ENCODE measurements around the gene AIF1. TPM values are rescaled to one million over a fixed set of nuclear protein-coding genes. Genes with fewer than 3 reads are reported as not detected.

The AIF1 gene
- total and polyA plus RNA-seq, 2 experiments from 2014 or later: 13.3 to 33.7 TPM

GRCh38 chr6:31577579-31577966 lies 37.5 kb upstream of the AIF1 start:
- peaks cover 29% of the 10 kb centered on the region for H3K4me1 Mint-ChIP-seq
- H3K27ac Mint-ChIP-seq: no peak overlapping the region
- Histone ChIP-seq H3K36me3 (ENCODE audit: insufficient read depth) (no peaks in the 10 kb centered on the region), H3K4me1 (ENCODE audit: insufficient read depth) (peaks cover 4% of the 10 kb centered on the region; the same call in 1 of the 2 replicates), H3K27ac (ENCODE audit: low read depth) (no peak overlapping the region), H4K20me1 (replicated peaks; ENCODE audit: insufficient read depth) (no peaks in the 10 kb centered on the region), H3K9me2 (ENCODE audit: insufficient read depth) (no peaks in the 10 kb centered on the region), H3K4me2 (no peak overlapping the region), H3K4me3 (no peak overlapping the region), H3K79me2 (replicated peaks; ENCODE audit: insufficient read depth) (no peaks in the 10 kb centered on the region), H2AFZ (no peak overlapping the region), H3F3A (replicated peaks; ENCODE audit: low read depth) (no peaks in the 10 kb centered on the region), H3K27me3 (ENCODE audit: insufficient read depth) (peaks cover 20% of the 10 kb centered on the region)
- ATAC-seq (no peak), DNase-seq (ENCODE audit: low spot score) (no peak)
- no peak for TF ChIP-seq EZH2 (IDR thresholded peaks at IDR 0.05; ENCODE audit: low read depth, unreplicated experiment)
- TF ChIP-seq ZNF114 (CRISPR knock-in tag; IDR thresholded peaks at IDR 0.05): no peak
- TF ChIP-seq, protein P1, sequence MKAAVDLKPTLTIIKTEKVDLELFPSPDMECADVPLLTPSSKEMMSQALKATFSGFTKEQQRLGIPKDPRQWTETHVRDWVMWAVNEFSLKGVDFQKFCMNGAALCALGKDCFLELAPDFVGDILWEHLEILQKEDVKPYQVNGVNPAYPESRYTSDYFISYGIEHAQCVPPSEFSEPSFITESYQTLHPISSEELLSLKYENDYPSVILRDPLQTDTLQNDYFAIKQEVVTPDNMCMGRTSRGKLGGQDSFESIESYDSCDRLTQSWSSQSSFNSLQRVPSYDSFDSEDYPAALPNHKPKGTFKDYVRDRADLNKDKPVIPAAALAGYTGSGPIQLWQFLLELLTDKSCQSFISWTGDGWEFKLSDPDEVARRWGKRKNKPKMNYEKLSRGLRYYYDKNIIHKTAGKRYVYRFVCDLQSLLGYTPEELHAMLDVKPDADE (IDR thresholded peaks at IDR 0.05): no peak
- TF ChIP-seq EZH2phosphoT487 (IDR thresholded peaks at IDR 0.05; ENCODE audit: unreplicated experiment): no peak
- no peak for TF ChIP-seq ZNF331 (CRISPR knock-in tag; IDR thresholded peaks at IDR 0.05; ENCODE audit: low read depth)
- TF ChIP-seq JUNB (IDR thresholded peaks at IDR 0.05; ENCODE audit: unreplicated experiment): no peak
- TF ChIP-seq, protein P2, sequence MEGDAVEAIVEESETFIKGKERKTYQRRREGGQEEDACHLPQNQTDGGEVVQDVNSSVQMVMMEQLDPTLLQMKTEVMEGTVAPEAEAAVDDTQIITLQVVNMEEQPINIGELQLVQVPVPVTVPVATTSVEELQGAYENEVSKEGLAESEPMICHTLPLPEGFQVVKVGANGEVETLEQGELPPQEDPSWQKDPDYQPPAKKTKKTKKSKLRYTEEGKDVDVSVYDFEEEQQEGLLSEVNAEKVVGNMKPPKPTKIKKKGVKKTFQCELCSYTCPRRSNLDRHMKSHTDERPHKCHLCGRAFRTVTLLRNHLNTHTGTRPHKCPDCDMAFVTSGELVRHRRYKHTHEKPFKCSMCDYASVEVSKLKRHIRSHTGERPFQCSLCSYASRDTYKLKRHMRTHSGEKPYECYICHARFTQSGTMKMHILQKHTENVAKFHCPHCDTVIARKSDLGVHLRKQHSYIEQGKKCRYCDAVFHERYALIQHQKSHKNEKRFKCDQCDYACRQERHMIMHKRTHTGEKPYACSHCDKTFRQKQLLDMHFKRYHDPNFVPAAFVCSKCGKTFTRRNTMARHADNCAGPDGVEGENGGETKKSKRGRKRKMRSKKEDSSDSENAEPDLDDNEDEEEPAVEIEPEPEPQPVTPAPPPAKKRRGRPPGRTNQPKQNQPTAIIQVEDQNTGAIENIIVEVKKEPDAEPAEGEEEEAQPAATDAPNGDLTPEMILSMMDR (conservative IDR thresholded peaks at IDR 0.05; ENCODE audit: low read depth in 2 of 2): no peak
- TF ChIP-seq NANOG (IDR thresholded peaks at IDR 0.05; ENCODE audit: borderline replicate concordance): no peak
- TF ChIP-seq ZNF462 (CRISPR knock-in tag; IDR thresholded peaks at IDR 0.05): no peak
- TF ChIP-seq REST (IDR thresholded peaks at IDR 0.05; ENCODE audit: unreplicated experiment): no peak
- TF ChIP-seq CREB1 (CRISPR knock-in tag; IDR thresholded peaks at IDR 0.05; ENCODE audit: low read depth): no peak
- TF ChIP-seq STAT1 (IDR thresholded peaks at IDR 0.05; ENCODE audit: unreplicated experiment): no peak
- no peak for TF ChIP-seq POLR2AphosphoS5 (IDR thresholded peaks at IDR 0.05; ENCODE audit: low read depth)
- peaks cover 41% of the 10 kb centered on the region for H3K27me3 Mint-ChIP-seq (ENCODE audit: insufficient read depth, low read depth, poor library complexity)
- H3K4me3 Mint-ChIP-seq: no peak overlapping the region
- no peaks in the 10 kb centered on the region; the same call in 2 of the 3 replicates for H3K36me3 Mint-ChIP-seq (ENCODE audit: low read depth)
- peaks cover 3% of the 10 kb centered on the region; the same call in 2 of the 3 replicates for H3K9me3 Mint-ChIP-seq
